ENCODE measurements around the gene KRT17.
A peak's percentile ranks its signal among the peaks of the same experiment; 100 is the strongest.
"Not testable (repeated sequence)": the region's sequence is repeated elsewhere in the genome, so short reads cannot be mapped to it uniquely, and the experiment has no call there.

KRT17 gene

DNA sequence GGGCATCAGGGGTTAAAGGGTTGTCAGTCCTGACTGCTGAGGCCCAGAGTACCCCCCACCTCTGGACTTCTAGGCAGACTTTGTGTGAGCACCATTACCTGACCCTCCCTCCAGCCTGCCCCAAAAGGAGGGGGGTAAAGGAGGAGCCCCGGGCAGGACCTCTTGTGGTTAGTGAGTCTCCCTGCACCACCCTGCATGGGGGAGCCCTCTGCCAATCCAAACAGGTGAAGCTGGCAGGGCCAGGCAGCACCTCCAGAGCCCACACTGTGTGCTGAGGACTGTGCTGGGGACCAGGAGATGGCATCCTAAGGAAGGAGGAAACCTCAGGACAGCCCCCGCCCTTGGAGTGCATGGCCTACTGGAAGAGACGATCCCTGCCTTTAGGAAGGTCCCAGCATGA lies 35.1 kb downstream of the KRT17 start:
- TF ChIP-seq GATA1 (IDR thresholded peaks at IDR 0.05; ENCODE audit: low read depth, low read length) (no peak), POLR2A (IDR thresholded peaks at IDR 0.05; ENCODE audit: low read length) (no peak)
- DNase-seq = no peak

DNA sequence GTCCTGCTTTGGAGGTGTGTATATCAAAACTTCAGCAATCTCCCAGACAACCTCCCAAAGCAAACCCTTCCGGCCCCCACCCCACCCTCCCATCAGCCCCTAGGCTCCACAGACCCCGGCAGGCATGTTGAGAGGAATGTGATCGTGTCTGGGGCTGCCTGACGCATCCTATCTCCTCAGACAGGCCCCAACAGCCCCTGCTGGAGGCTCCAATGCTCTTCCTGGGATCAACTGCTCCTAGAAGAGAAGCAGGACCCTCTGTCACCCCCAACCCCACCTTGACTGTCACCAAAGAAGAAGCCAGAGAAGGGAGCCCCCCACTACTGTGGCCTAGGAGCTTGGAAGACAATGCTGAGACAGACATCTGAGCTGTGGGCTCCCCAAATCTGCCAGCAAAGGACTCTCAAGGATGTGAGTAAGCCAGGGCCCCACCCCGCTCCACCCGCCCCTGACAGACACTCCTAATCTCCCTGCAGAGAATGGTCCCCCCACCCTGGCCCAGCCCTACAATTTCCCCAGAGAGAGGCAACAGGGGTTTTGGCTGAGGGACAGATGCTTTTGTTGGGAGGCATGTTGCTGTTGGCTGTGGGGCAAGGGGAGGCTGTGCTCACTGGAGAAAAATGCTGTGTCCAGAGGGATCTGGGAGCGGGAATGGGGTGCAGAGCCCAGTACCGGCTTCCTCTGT lies 36.1 kb downstream of the KRT17 start:
- no peak for DNase-seq

DNA sequence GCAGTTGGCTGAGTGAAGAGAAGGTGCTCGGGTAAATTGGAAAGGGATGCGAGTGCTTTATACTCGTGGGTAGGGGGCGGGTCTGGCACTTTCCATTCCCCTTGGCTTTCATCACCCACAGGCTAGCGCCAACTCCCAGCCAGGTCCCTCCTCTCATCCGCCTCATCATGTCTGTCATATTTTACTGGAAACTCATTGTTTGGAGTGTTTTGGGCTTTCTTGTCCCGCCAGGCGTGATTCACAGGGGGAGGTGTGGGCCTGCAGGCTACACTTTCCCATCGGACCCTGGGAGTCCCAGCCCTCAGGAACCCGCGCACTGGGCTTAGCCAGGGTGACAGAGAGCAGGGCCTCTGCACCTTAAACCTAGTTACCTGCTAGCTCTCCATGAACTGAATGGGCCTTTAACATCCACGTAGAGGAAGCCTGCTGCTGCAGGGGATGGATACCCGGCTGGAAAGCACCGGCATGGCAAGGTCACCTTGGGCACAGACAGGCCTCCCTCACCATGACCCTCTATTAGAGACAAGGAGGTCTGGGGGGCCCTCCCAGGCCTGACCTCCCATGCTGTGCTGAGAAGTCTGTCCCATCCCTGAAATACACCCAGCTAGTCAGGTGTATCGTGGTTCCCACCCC lies 37.4 kb downstream of the KRT17 start, which contains the start of gene KRT14:
Gene KRT14, minus strand, starts transcription at position 33 of the 633 bp plus-strand sequence. CDS start 61 bp downstream, outside the sequence.
- DNase-seq = no peak
- TF ChIP-seq POLR2A (IDR thresholded peaks at IDR 0.05; ENCODE audit: low read length) (no peak), GATA1 (IDR thresholded peaks at IDR 0.05; ENCODE audit: low read depth, low read length) (no peak)

More for the DNA sequence above, 36.1 kb downstream of the KRT17 start:
- no peak for TF ChIP-seq GATA1 (IDR thresholded peaks at IDR 0.05; ENCODE audit: low read depth, low read length)
- TF ChIP-seq POLR2A (IDR thresholded peaks at IDR 0.05; ENCODE audit: low read length) = no peak

DNA sequence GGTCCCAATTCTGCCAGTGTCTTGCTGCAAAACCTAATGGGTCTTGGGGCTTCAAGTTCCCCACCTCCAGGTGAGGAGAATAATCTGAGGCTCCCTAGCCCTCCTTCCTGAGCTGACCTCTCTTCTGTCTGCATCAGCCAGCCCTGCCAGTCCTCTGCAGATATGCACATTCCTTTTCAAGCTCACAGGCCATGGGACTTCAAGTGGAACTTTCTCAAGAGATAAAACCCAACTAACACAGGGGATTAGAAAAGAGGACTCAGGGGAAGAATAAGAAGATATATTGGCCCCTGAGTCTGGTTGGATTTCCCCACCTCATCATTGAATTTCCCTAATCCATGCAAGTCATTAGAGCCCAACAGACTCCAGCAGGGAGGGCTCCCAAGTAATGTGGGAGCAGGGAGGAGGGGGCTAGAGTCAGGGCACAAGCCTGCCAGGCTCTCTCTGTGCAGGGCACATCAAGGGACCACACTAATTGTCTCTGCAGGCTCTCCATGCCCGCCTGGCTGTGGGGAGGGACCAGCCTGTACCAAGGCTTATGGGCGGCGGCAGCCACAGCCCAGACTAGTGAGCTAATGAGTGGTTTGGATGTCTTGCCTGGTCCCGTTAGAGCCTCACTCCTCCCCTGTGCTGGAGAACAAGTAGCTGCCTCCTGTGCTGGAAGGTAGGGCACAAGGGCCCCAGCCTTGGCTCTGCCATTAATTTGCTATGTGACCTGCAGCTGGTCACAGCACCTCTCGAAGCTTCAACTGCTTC lies 38.9 kb downstream of the KRT17 start:
- no peak for TF ChIP-seq GATA1 (IDR thresholded peaks at IDR 0.05; ENCODE audit: low read depth, low read length)
- TF ChIP-seq POLR2A (IDR thresholded peaks at IDR 0.05; ENCODE audit: low read length) = no peak
- DNase-seq = no peak

DNA sequence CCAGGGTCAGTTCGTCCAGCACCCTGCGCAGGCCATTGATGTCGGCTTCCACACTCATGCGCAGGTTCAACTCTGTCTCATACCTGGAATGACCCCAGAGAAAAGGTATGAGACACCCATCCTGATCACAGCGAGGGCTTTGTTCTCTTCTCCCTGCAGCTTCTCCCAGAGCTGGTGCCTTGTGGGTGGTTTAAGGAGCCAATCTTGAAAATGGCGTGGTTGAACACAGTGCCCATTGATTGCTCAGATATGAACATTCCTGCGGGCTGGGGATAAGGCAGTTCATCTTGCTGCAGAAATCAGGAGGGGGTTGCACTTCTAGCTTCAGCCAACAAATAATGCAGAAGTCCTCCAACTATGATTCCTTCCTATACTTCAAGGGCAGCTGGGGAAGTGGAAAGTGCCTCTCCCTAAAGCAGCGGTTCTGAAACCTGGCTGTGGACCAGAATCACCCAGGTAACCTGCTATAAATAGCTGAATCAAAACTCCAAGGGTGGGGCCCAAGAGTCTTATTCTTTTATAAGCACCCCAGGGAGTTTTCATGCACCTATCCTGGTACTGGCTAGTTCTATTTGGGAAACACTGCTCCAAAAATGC lies 39.9 kb downstream of the KRT17 start:
- not testable (repeated sequence) for DNase-seq

DNA sequence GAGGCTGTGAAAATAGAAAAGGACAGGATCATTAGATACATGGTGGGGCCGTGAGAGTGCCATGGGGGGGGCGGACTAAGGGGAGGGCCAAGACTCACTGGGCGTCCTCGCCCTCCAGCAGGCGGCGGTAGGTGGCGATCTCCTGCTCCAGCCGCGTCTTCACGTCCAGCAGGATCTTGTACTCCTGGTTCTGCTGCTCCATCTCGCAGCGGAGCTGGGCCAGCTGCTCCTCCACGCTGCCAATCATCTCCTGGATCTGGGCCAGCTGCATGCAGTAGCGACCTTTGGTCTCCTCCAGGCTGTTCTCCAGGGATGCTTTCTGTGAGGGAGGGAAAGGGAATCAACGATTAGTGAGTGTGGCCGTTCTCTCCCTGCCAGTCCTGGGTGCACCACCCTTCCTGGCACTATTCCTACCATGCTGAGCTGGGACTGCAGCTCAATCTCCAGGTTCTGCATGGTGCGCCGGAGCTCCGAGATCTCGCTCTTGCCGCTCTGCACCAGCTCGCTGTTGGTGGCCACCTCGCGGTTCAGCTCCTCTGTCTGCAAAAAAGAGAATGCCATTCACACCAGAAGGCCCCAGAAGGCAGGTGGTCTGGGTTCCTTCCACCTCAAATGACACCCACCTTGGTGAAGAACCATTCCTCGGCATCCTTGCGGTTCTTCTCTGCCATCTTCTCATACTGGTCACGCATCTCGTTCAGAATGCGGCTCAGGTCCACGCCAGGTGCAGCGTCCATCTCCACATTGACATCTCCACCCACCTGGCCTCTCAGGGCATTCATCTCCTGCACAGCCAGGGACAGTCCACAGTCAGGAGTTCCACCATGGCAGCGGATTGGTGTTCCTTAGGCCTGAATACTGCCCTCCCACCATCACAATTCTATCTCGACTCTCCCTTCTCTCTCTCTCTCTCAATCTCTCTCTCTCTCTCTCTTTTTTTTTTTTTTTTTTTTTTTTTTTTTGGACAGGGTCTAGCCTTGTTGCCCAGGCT lies 40.9 kb downstream of the KRT17 start:
- TF ChIP-seq GATA1 (IDR thresholded peaks at IDR 0.05; ENCODE audit: low read depth, low read length) = no peak
- TF ChIP-seq POLR2A (IDR thresholded peaks at IDR 0.05; ENCODE audit: low read length) = no peak
- DNase-seq = no peak

DNA sequence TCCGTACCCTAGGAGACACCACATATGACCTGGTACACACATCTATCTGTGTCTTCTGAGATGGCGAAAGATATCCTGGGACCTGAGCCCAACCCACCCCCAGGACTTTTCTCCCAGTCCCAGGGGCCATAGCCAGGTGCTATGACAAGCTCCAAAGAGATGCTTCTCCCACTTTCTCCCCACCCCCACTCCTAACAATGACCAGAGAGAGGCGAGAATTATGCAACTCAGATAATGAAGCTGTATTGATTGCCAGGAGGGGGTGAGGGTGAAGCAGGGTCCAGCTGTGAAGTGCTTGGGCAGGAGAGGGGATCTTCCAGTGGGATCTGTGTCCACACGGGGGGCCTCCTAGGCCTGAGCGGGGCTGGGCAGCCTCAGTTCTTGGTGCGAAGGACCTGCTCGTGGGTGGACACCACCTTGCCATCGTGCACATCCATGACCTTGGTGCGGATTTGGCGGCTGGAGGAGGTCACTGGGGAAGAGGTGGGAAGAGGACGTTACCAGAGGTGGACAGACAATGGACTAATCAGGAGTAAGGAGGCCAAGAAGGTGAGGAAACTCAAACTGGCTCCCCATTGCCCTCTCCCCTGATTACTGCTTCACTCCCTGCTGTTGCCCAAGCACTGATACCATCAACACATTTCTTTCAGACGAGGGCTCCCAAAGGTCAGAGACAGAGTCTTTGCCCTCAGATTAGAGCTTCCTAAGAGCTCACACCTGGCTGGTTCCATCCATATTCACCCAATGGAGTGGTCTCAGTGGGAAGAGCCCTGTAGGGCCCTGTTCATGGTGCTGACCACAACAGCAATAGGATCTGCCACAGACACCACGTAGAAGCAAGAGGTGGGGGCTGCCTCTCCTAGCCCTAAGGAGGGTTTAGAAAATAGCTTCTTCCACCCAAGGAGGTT lies 42.1 kb downstream of the KRT17 start:
- DNase-seq = not testable (repeated sequence)

DNA sequence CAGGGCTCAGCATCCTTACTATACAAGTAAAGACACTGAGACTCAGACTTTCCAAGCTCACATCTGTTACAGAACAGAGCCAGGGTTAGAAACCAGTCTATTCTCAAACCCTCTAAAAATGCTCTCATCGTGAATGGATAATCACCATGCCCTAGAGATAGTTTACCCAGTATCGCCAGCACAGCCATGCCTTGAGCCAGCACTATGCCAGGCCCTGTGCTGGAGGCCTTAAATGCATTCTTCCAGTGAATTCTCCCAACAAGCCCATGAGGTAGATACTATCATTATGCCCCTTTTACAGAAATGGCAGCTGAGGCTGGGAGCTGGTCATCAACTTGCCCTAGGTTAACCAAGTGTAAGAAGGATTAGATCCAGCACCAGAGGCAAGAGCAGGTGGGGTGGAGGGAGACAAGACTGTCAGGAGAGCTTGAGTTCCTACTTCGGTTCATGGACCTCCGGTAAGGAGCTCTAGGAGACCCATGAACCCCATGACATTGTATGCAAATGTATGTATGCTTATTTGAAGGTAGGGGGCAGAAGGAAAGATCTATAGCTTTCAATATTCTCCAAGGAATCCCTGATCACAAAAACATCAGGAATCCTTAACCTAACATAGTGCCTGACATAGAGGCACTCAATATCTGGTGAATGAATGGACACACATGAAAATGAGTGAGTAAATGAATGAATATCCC lies 42.9 kb downstream of the KRT17 start:
- DNase-seq = no peak
- TF ChIP-seq POLR2A (IDR thresholded peaks at IDR 0.05; ENCODE audit: low read length) = no peak
- TF ChIP-seq GATA1 (IDR thresholded peaks at IDR 0.05; ENCODE audit: low read depth, low read length) = no peak

DNA sequence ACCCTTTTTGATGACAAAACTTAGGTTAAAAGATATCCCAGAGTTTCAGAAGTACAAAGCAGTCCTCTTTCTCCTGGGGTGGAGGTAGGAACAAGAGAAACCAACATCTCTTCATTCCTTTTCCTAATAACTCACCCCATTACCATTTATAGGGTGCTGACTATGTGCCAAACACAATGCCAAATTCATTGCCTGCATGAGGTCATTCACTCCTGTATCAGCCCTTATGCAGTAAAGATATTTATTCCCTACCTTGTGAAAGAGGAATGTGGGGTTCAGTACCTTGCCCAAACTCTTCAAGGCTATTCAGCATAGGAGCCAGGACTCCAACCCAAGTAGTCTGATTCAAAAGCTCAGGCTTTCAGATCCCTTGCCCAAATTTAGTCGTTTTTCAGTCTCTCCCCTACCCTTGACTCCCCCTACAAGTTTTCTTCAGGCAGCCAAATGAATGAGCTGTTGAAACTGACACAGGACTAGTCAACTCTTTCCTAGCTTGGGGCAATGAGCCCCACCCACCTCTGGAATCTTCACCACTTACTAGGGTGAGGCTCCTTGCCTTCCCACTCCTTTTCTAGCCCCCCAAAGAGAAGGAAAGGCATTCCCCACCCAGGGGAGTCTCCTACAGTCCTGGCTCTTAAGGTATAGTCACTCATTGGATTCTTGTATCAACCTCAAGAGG lies 43.5 kb downstream of the KRT17 start:
- TF ChIP-seq GATA1 (IDR thresholded peaks at IDR 0.05; ENCODE audit: low read depth, low read length) (no peak), POLR2A (IDR thresholded peaks at IDR 0.05; ENCODE audit: low read length) (no peak)
- DNase-seq = no peak

DNA sequence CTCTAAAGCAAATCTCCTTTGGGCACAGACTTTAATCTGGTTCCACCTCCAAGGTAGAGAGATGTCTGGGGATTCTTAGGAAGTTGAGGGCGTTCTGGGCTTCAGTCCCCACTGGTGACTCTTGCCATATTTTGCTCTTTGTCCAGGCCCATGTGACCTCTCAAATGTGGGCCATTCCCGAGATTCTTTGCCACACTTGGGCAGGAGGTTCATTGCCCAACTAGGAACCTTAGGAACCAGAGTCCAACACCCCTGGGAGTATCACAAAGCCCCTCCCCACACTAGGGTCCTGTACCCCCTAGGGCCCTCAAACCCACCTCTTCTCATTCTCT lies 44.2 kb downstream of the KRT17 start:
- TF ChIP-seq GATA1 (IDR thresholded peaks at IDR 0.05; ENCODE audit: low read depth, low read length) (no peak), POLR2A (IDR thresholded peaks at IDR 0.05; ENCODE audit: low read length) (no peak)
- no peak for DNase-seq

DNA sequence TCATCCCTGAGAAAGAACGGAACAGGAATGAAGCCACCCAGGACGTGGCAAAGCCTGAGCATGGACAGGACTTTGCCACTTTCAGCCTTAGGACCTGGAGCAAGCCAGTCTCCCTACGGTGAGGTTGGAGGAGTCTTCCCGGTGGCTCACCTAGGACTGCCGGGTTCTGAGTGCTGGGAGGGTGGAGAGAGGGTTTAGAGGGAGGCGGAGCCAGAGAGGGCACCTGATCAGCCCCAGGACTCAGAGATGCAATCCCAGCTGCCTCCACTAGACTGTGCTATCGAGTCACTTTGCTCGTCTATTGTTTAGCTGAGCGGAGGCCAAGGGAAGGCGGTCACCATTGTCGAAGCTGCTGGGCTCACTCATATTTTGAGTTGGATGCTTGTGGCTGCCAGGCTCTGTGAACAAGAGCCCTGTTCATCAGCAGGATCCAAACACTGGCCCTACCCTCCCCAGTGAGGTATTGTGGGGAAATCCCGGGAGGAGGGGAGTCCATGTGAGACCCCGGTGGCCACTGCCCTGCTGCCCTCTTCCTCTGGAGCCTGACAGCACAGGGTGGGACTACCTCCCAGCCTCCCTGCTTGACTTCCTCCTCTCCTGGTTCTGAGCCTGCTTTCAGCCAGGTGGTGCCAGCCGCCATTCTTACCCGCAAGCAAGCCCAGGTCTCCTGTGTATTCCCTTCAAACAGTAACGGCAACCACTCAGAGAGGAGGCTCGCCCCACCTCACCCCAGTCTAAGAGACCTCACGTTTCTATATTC lies 44.7 kb downstream of the KRT17 start:
- TF ChIP-seq GATA1 (IDR thresholded peaks at IDR 0.05; ENCODE audit: low read depth, low read length) = no peak
- TF ChIP-seq POLR2A (IDR thresholded peaks at IDR 0.05; ENCODE audit: low read length) = no peak
- peak; percentile 73 to 84 for DNase-seq

Measured in erythroblast (primary cell).